ENCODE results near the gene AP1M1.
"Not testable (repeated sequence)": the region's sequence is repeated elsewhere in the genome, so short reads cannot be mapped to it uniquely, and the experiment has no call there.

AP1M1 gene

GRCh38 chr19:16197622-16198369, at the start of gene AP1M1:
AP1M1 (plus strand) TSS chr19:16197911; CDS start chr19:16198027, 116 bp downstream.
- DNase-seq (ENCODE audit: low read depth) = peak; percentile 88

- no peak for DNase-seq (ENCODE audit: low read depth)
Measured at GRCh38 chr19:16148443-16149229, 49.1 kb upstream of the AP1M1 start.

- no peak for DNase-seq (ENCODE audit: low read depth)
Measured at GRCh38 chr19:16153582-16154336, 44.0 kb upstream of the AP1M1 start.

GRCh38 chr19:16154557-16154956, 43.2 kb upstream of the AP1M1 start:
- no peak for DNase-seq (ENCODE audit: low read depth)

GRCh38 chr19:16155128-16155527, 42.6 kb upstream of the AP1M1 start:
- no peak for DNase-seq (ENCODE audit: low read depth)

GRCh38 chr19:16156904-16157303, 40.8 kb upstream of the AP1M1 start:
- no peak for DNase-seq (ENCODE audit: low read depth)

- no peak for DNase-seq (ENCODE audit: low read depth)
Measured at GRCh38 chr19:16157601-16158000, 40.1 kb upstream of the AP1M1 start.

- no peak for DNase-seq (ENCODE audit: low read depth)
Measured at GRCh38 chr19:16159655-16160054, 38.1 kb upstream of the AP1M1 start.

- DNase-seq (ENCODE audit: low read depth) = no peak
Measured at GRCh38 chr19:16160445-16160942, 37.2 kb upstream of the AP1M1 start.

- DNase-seq (ENCODE audit: low read depth) = peak; percentile 73
Measured at GRCh38 chr19:16160943-16161560, 36.7 kb upstream of the AP1M1 start.

GRCh38 chr19:16161840-16162239, 35.9 kb upstream of the AP1M1 start:
- peak; percentile 59 for DNase-seq (ENCODE audit: low read depth)

- DNase-seq (ENCODE audit: low read depth) = no peak
Measured at GRCh38 chr19:16164222-16164890, 33.4 kb upstream of the AP1M1 start.

- no peak for DNase-seq (ENCODE audit: low read depth)
Measured at GRCh38 chr19:16166417-16166816, 31.3 kb upstream of the AP1M1 start.

- DNase-seq (ENCODE audit: low read depth) = no peak
Measured at GRCh38 chr19:16167055-16167454, 30.7 kb upstream of the AP1M1 start.

- no peak for DNase-seq (ENCODE audit: low read depth)
Measured at GRCh38 chr19:16168465-16169081, 29.1 kb upstream of the AP1M1 start.

GRCh38 chr19:16170134-16170533, 27.6 kb upstream of the AP1M1 start:
- no peak for DNase-seq (ENCODE audit: low read depth)

- no peak for DNase-seq (ENCODE audit: low read depth)
Measured at GRCh38 chr19:16175954-16176353, 21.8 kb upstream of the AP1M1 start.

GRCh38 chr19:16178866-16179265, 18.8 kb upstream of the AP1M1 start:
- not testable (repeated sequence) for DNase-seq (ENCODE audit: low read depth)

GRCh38 chr19:16180611-16181010, 17.1 kb upstream of the AP1M1 start:
- peak; percentile 66 for DNase-seq (ENCODE audit: low read depth)

- no peak for DNase-seq (ENCODE audit: low read depth)
Measured at GRCh38 chr19:16184665-16185122, 13.0 kb upstream of the AP1M1 start.
